GM21825 (cell line): ENCODE measurements around the gene KCNE4.
"Not testable (repeated sequence)": the region's sequence is repeated elsewhere in the genome, so short reads cannot be mapped to it uniquely, and the experiment has no call there.

Source experiments
- ATAC-seq: cut with Tn5 transposase; IDR thresholded peaks from one replicate; pipeline ENCODE4 v1.9.1; 2021; ENCODE audit warnings: mild to moderate bottlenecking, moderate library complexity; ENCODE audit not compliant: unreplicated experiment

The KCNE4 gene

DNA sequence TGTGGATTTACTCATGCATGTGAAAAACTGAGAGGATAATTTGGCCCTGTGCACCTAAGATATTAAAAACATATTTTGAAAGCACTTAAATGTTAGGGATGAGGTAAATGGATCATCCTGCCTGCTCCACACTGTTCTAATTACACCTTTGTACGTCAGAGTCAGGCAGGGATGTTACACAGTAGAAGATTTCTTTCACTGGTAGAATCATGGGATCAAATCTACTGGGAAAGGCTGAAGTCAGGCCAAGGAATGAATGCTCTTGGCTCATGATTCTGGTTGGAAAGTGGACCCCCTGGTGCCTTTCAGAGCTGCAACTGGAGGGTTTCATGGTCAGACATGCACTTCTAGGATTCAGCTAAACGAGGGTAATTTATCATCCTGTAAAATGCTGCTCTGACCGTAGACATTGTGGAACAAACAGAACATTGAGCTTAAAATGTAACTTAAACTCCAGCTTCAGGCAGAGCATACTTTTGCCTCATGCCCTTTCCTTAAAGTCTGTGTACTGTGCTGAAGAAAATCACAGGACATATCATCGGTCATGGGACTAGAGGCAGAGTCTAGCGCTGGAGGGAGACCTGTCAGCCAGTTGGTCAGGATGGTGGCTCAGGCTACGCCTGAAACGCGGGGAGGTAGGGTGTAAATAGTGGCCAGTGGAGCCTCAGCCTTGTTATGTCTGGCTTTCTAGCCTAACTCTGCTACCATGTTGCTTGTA is 4.9 kb downstream of the KCNE4 start:
- ATAC-seq: no peak

DNA sequence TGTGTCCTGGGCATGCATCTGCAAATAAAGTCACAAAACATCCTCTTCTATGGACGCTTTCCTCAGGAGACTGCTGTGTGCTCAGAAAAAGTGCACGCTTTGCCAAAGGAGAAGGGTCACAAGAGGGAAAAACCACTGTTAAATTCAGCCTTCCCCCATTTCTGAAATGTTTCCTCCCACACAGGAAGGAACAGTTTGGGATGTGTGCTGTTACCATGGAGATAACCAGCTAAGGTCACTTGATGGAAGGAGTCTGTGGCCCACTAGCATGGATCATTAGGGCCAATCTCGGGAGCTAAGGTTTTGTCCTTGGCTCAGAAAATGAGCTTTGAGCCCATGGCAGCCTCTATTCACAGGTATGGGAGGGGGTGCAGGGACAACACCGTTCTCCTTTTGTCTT is 5.6 kb downstream of the KCNE4 start:
- no peak for ATAC-seq

DNA sequence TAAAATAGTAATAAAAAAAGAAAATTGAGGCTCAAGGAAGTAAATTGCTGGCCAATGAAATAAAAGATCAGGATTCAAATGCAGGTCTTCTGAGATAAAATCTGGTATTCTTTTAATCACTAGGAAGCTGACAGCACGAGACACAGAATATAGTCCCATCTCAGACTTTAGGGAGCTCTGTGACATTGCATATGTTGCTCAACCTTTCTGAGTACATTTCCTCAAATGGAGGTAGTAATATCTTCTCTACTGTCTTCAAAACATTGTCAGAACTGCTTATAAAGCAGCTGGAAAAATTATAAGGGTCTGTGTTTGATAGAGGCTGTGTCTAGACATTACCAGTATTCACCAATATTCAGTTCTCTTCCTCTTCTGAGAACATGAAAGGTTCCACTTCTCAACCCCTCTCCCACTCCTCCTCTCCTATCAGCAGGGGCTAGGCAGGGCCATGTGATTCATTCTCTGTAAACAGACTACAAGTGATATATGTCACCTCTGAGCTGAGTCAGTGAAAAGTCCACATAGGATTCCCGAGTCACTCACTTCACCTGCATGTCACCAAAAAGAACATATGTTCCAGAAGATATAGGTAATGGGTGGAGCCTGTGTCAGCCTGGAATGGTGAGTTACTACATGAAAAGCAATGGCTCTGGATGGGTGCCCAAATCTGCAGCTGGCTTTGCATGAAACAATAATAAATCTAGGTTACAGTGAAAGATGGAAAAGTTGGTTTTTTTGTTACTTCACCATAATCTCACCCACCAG is 7.1 kb downstream of the KCNE4 start:
- ATAC-seq: no peak

DNA sequence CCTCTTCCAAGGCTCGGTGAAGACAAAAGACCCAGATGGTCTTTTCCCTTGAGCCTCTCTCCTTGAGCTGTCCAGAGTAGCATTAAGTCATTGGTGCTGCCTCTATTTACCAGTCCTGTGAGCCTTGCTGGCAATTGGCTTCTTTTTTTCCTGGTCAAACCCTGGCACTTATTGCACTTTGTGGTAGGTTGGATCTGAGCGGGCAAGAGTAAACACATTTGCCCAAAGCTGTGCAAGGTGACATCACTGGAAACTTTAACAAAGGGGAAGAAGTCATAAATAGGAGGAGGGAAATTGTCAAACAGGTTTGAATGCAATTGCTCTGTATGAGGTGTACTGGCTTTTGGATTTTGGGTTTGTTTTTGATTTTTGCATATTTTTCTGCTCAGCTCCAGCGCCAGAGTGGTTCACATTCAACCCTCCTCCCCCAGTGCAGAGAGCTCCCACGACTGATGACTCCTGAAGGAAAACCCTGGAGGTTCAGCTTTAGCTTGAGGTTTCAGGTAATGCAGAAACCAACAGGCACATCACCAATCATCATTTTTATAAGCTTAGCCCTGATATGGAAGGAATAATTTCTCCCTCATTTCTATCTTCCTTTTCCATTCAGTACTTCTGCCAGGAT is 8.3 kb downstream of the KCNE4 start:
- ATAC-seq: no peak

DNA sequence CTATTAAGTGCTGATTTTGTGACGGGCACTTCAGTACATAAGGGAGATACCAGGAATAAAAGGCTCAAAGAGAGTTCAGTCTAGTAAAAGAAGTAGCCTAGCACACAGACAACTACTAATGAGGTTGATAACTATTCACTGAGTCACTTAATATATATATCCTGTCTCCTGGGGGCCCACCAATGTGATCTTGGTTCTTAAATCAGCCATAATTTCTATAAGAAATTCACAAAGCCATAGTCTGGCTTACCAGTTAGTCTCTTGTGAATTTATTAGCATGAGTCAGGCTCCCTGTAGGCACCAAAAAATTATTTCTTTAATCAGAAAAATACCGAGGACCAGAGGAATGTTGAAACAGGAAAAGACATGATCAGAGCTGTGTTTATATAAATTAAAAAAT is 10.4 kb downstream of the KCNE4 start:
- ATAC-seq: no peak

DNA sequence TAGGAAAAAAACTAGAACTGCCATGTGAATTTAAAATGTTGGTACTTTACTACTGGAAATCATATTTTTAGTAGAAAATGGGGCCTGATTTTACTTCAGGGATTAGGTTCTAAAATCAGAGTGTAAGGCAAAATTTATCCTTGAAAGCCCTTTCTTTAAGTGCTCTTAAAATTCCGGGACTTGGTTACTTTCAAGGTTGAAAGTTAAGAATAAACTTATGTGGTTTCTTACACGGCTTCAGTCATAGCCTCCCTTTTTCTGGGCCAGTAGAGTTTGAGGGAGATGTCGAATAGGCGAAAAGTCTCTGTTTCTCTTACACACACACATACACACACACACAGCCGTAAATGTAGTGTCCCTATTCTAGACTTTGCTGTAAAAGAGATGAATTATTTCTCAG is 13.1 kb downstream of the KCNE4 start:
- no peak for ATAC-seq

DNA sequence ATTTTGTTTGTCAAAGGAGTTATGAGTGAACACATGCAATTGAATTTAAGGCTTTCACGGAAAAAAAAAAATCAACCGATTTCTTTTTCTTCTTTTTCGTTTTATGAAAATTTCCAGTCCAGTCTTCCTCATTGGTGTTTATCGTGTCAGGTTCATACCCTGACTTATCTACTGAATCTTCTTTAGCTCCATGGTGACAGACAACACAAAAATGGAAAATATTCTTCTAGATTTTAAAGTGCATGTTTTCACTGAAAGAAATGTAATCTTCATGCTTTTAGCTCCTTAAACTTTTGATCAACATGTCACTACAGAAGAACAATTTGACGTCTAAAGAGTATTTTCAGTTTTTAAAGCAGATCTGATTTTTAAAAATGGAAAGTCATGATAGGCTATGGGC is 14.7 kb downstream of the KCNE4 start:
- ATAC-seq: no peak

DNA sequence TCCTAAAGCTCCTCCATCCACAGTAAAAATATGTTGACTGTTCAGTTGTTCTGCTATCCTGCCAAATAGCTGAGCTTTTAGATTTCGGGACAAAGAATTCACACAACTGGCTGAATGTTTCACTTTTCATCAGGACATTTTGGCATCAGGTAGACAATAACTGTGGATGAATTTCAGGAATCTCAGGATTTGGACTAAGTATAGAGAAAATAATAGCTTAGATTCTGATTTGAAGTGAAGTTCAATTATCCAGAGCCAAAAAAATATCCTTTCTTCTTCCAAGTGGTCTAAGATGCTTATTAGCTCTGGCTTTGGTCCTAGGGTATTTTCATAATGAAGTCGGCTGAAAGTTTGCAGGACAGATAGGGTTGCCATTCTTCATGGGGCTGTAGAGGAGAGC is 16.1 kb downstream of the KCNE4 start:
- no peak for ATAC-seq

DNA sequence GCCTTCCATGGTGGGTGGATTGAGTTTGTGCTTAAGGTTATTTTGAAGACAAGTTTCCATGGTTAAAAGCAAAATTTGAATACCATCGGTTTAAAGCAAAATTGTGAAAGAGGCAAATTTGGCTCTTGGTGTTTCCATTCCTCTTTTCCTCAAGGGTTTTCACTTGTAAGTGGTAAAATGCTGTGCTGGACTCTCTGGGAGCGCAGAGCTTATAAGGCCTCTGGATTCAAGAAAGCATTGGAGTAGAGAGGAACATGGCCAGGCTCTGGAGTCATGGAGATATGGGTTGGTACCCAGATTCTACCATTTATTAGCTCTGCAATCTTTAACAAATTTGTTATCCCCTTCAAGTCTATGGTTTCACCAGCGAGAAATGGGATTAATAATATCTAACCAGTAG is 17.5 kb downstream of the KCNE4 start:
- no peak for ATAC-seq

DNA sequence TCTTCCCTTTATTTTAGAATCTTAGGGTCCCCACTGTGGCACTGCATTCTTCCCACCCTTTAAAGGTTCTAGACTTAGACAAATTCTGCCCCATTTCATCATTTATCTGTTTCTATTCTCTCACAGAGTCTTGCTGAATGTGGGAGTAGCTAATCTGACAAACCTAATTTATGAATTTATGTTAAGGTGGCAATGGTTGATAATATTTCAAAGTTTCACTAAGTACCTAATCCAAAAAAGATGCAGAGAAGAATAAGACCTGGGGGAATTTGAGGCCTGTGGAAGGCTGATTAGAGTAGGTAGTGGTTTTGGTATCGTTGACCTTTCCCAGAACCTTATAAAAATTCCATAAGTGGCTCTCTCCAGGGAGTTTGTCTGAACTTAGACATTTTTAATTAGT is 18.0 kb downstream of the KCNE4 start:
- ATAC-seq: no peak

DNA sequence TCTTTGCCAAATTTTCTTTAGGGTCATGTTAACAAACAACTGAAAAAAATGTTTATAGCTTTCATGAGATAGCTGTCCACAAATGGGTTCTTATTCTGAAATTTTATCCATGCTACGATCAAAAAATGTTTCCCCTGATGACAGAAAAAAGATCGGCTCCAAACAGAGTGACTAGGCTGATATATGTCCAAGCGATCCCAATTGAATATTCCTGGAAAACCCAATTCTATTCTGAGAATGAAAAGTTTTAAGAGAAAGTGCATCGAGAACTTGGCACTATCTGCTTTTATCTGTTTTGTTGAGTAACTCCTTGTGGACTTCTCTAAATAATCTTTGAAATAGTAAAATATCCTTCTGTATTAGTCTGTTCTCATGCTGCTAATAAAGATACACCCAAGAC is 19.1 kb downstream of the KCNE4 start:
- ATAC-seq: no peak

DNA sequence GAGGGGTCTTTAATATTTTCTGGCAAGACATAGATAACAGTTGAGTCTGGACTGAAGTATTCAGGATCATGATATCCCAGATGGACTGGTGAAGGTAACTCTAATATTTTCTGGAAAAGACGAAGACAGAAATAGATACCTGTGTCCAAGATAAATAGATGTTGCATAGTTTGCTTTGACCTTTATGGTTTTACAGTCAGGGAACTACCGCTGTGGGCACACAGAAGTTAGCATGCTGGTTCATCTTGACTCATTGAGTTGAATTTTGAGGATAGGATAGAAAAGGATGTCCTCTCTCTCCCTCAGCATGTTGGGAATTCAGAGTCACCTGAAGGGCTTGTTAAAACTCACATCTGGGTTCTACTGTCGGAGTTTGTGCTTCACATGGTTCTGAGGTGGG is 20.8 kb downstream of the KCNE4 start:
- ATAC-seq: no peak

DNA sequence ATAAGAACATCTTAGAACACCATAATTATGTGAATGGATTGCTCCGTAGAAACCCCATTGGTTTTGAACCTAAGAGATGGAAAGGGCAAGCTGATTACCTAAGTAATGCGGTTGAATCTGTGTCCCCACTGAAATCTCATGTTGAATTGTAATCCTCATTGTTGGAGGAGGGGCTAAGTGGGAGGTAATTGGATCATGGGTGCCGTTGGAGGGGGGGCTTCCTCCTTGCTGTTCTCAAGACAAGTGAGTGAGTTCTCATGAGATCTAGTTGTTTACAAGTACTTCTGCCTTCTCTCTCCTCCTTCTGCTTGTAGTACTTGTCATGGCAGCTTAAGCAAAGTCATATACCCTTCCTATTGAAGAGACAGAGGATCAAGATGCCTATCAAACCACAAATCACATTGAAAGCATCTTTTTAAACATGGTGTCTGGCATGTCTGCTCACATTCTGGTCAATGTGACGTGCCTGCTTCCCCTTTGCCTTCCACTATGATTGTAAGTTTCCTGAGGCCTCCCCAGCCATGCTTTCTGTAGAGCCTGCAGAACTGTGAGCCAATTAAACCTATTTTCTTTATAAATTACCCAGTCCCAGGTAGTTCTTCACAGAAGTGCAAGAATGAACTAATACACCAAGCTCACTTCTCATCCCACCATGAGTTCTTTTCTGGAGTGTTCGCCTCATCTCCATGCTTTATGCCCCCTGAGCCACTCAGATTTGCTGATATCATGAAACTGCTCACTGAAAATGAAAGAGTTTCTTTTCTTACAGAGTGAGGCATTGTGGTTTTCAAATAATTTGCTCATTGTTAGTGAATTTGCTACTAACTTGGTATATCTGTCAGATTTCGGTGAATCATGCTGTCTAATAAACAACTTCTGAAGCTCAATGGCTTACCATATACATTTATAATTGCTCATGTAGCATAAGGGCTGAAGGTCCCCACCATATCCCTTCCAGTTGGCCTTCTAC is 23.6 kb downstream of the KCNE4 start:
- peak; percentile 85 for ATAC-seq

DNA sequence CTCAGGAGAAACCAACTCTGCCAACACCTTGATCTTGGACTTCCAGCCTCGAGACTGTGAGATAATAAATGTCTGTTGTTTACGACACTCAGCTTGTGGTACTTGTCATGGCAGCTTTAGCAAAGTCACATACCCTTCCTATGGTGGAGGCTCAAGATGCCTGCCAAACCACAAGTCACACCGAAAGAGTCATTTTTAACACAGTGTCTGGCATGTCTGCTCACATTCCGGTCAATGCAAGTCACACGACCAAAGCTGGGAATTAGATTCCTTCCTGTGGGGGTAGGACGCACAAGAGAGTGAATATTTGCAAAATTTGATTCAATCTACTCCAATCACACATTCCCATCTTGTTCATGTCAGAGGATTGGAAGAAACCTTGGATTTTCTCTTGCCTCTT is 24.6 kb downstream of the KCNE4 start:
- no peak for ATAC-seq

DNA sequence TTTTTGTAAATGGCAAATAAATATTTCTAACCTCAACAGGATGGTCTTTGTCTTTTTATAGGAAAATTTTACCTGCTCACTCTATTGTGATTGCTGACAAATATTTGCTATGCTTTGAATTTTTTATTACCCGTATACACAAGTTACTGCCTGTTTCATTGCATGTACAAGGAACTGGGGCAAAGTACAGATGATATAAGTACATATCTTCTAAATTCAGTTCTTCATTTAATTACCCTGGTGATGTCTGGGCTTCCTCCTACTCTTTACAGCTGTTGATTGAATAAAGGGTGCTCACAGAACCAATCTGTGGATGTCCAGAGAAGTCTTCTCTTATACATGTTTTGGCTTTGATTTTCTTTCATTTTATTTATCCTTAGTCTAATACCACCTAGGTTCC is 26.5 kb downstream of the KCNE4 start:
- ATAC-seq: no peak

DNA sequence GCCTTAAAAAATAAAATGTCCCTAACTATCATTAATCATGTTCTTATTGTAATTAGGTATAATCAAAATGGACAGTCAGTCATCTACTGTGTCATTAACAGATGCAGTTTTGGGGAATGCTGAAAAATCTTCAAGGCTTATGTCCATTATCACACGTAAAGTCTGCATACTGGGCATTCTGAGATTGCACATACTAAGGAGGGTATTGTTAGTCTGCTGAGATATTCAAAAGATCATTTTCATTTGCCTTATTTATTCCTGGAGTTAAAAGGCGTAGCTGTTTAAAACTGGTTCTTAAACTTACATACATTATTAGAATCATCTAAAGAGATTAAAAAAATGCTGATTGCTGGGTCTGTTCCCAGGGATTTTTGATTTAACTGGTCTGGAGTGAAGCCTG is 27.4 kb downstream of the KCNE4 start:
- no peak for ATAC-seq

DNA sequence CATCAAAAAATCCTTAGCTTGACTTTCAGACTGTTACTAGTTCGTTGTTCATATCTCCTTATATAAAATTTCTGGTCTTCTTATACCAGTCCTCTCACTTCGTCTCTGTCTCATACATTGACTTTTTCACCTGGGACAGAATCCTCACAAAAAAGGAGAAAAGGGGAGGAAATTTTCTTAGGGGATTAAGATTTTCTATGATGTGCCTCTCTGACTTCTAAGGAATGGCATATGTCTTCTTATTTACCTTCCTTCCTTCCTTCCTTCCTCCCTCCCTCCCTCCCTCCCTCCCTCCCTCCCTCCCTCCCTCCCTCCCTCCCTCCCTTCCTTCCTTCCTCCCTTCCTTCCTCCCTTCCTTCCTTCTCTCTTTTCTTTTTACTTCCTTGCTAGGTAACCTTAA is 27.9 kb downstream of the KCNE4 start:
- no peak for ATAC-seq

DNA sequence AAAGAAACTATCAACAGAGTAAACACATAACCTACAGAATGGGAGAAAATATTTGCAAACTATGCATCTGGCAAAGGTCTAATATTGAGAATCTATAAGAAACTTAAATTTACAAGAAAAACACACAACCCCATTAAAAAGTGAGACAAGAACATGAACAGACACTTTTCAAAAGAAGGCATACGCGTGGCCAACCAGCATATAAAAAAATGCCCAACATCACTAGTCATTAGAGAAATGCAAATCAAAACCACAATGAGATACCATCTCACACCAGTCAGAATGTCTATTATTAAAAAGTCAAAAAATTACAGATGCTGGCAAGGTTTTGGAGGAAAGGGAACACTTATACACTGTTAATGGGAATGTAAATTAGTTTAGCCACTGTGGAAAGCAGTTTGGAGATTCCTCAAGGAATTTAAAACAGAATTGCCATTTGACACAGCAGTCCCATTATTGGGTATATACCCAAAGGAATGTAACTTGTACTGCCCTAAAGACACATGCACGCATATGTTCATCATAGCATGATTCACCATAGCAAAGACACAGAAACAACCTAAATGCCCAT is 28.9 kb downstream of the KCNE4 start:
- not testable (repeated sequence) for ATAC-seq

DNA sequence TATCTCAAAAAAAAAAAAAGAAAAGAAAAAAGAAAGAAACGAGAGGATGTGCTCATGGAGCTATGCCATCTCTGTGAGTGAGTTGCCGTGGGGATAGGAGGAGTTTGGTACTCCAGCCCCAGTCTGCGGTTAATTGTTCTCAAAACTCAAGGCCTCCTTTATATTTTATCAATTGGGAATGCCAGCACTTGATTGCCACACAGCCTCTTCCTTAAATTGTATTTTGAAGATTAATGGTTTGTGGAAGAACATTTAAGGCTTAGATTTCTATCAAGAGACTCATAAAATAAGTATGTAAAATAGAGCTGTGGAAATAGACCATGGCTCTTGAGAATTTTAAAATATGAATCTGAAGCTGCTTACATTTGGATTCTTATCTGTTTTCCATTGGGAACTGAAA is 29.8 kb downstream of the KCNE4 start:
- no peak for ATAC-seq

DNA sequence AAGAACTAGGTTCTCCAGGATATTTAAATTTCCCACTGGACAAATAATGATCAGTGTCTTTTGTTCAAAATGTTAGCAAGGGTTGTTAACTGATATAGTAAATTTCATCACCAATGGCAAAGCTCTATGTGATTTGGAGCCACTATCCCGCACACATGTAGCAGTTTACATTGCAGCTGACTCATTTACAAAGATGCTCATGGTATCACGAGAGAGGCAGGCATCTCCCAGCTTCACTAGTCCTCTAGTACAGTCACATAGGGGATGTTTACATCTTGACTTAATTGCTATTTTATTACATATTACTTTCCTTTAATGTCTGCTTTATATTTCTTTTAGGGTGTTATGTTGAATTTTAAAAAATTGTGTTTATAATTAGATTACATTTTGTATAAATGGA is 30.7 kb downstream of the KCNE4 start:
- no peak for ATAC-seq
